Central memory CD4-positive, alpha-beta T cell (primary cell): ENCODE data around the gene SIRT4.
"Not testable (repeated sequence)": the region's sequence is repeated elsewhere in the genome, so short reads cannot be mapped to it uniquely, and the experiment has no call there.

ENCODE experiments used
- DNase-seq: peaks from one replicate; pipeline ENCODE4 v3.0.0; 2022

SIRT4 gene

GRCh38 chr12:120336392-120336791 lies 34.3 kb downstream of the SIRT4 start:
- DNase-seq: not testable (repeated sequence)

GRCh38 chr12:120337730-120338129 lies 35.6 kb downstream of the SIRT4 start:
- no peak for DNase-seq

DNA sequence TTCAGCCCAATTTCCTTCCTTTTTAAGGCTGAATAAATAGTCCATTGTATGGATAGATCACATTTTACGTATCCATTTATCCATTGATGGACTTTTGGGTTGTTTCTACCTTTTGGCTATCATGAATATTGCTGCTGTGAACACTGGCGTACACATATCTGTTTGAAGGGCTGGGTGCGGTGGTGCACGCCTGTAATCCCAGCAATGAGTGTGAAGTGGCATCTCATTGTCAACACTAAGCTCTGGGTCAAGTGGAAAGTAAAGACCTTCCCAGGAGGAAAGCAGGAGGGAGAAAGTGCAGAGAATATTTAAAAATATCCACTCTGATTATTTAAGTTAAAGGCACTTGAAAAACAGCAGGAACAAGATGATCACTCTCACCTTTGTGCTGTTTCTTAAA lies 37.1 kb downstream of the SIRT4 start:
- no peak for DNase-seq

GRCh38 chr12:120342175-120343038 lies 40.3 kb downstream of the SIRT4 start:
- no peak for DNase-seq

DNA sequence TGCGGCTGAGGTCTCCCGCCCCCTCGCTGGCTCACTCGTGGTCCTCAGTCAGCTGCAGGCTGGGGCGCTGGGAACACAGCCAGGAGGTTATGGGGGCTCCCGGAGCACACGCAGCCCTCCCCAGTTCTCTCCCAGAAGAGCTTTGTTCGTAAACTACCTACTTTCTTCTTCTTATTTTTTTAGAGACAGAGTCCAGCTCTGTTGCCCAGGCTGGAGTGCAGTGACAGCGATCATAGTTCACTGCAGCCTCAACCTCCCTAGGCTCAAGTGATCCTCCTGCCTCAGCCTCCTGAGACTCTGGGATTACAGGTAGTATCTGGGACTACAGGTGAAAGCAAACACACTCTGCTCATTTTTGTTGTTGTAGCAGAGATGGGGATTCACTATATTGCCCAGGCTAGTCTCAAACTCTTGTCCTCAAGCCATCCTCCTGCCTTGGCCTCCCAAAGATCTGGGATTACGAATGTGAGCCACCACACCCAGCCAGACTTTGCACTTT lies 41.0 kb downstream of the SIRT4 start:
- DNase-seq: no peak

- DNase-seq: no peak
Observed at GRCh38 chr12:120343692-120344091, 41.6 kb downstream of the SIRT4 start.

DNA sequence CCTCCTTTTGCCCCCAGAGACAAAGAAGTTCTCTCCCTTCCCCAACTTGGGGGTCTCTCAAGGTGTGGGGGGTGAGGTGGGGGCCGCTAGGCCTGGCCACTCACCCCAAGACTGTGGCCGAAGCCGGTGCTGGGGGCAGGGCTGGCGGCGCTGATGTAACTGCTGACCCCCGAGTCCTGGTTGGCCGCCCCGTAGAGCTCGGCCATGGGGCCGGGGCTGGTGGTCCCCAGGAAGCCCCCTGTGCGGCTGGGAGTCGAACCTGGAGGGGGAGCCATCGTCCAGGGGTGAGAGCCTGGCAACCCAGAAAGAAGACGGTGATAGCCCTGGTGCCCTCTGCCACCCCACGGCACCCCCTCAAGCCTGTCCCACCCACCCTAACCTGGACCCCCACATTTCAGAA lies 43.9 kb downstream of the SIRT4 start:
- no peak for DNase-seq

DNA sequence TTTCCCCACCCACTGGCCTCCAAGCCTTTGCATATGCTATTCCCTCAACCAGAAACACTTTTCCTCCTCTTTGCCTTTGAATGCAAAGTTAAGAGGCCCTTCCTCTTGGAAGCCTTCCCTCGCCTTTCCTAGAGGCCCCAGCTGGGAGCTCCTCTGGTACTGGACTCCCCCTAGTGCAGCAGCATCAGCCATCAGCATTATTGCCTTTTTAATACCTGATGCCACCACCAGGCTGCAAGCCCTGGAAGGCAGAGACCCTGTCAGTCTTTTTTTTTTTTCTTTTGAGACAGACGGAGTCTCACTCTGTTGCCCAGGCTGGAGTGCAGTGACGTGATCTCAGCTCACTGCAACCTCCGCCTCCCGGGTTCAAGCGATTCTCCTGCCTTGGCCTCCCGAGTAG lies 44.6 kb downstream of the SIRT4 start:
- DNase-seq: no peak

DNA sequence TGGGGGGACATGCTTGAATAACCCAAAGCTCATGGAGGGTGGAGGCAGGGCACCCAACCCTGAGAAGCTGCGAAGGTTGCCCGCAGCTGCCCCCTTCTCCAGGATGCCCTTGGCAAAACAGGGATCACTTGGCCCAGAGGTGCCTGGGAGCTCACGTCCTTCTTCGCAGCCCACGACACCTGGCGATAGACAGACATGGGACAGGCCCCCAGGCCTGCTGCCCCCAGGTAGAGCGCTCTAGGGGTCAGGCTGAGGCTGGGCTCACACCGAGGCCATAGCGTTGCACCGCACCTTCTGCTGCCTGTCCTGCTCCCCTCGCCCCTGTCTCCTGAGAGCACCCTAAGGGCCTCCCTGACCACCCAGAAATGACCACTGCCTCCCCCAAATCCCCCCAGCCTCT lies 45.6 kb downstream of the SIRT4 start:
- DNase-seq: no peak

DNA sequence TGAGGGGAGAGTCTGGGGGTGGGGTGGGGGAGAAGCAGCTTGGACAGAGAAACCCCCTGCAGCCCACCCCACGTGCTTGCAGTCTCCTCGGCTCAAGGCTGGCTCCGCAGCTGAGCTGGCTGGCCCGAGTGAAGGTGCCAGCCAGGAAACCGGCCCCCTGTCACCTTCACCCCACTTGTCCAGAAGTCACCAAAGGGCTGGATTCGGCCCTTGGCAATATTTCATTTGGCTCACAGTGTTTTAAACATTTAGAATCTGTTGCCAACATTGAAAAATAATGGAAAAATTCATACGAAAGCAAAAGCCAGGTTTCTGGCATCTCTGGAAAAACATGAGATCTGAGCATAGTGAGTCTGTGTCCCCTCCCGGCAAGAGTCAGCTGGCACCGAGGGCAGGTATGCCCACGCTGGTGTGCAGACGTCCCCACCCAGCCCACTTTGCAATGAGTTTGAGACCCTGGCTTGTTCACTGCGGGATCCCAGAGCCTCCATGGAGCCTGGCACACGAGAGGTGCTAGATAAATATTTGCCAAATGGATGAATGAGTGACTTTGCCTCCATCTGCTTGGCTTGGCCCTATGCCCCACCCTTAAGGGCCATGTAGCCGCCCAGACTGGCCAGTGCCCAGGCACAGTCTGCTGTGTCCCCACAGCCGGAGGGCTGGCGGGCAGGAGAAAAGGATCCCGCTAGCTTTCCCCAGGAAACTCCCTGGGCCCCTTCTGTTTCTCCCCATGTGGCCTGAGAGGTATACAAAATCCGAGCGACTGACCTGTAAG lies 48.6 kb downstream of the SIRT4 start:
- DNase-seq: no peak

GRCh38 chr12:120352117-120352516 lies 50.0 kb downstream of the SIRT4 start:
- DNase-seq: no peak

GRCh38 chr12:120353136-120353535 lies 51.0 kb downstream of the SIRT4 start:
- no peak for DNase-seq

DNA sequence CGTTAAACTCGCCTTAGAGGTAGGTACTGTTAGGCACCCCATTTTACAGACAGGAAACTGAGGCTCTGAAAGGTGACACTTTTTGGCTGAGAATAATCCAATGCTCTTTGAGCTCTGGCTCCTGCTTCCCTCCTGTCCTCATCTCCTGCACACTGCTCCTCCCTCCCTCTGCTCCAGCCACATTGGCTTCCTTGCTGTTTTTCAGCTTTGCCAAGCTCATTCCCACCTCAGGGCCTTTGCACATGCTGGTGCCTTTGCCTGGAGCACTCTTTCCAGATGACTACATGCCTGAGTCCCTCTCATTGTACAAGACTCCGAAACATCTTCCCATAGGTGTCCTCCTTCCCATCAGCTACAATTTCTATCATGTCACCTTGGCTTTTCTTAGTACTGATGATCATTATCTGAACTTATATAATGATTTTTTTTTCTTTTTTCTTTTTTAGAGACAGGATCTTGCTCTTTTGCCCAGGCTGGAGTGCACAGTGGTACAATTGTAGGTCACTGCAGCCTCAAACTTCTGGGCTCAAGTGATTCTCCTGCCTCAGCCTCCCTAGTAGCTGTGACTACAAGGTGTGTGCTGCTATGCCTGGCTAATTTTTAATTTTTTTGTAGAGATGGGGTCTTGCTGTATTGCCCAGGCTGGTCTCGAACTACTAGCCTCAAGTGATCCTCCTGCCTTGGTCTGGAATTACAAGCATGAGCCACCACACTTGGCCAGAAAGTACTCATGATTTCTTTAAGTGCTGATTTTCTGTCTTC lies 51.6 kb downstream of the SIRT4 start:
- DNase-seq: no peak

DNA sequence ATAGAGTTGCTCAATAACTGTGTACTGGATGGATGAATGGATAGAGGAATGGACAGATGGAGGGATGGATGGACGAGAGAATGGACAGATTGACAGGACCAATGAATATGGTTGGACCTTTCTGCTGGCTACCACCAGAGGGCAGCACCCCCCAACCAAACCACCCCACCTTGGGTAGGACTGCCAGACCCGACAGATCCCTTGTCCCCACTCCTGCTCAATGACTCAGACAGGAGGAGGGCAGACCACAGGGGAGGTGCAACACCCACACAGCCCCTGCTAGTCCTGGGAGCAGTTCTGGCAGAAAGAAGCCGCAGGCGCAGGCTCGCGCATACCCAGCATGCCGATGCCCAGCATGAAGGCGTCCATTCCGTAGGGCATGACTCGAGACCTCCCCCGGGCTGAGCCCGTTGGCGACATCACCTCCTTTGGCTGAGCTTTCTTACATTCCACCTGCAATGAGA lies 54.5 kb downstream of the SIRT4 start:
- peak; percentile 58 for DNase-seq

- no peak for DNase-seq
Observed at GRCh38 chr12:120357104-120357503, 55.0 kb downstream of the SIRT4 start.

- no peak for DNase-seq
Observed at GRCh38 chr12:120358412-120359100, 56.4 kb downstream of the SIRT4 start.

DNA sequence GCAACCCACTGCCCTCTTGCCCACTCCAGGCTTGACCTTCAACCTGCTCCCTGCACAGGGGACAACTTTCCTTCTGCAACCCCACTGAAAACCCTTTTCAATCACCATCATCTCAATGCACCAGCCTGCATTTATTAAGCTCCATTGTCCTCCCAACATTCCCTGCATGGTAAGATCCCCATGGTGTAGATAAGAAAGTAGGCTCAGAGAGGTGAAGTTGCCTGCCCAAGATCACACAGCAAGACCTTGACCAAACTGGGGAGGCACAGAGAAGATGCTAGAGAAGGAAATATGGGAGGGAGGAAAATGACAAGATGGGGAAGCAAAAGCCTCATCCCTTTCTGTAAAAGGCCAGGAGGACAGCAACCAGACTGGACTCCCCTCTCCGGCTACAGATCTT lies 57.0 kb downstream of the SIRT4 start:
- no peak for DNase-seq

DNA sequence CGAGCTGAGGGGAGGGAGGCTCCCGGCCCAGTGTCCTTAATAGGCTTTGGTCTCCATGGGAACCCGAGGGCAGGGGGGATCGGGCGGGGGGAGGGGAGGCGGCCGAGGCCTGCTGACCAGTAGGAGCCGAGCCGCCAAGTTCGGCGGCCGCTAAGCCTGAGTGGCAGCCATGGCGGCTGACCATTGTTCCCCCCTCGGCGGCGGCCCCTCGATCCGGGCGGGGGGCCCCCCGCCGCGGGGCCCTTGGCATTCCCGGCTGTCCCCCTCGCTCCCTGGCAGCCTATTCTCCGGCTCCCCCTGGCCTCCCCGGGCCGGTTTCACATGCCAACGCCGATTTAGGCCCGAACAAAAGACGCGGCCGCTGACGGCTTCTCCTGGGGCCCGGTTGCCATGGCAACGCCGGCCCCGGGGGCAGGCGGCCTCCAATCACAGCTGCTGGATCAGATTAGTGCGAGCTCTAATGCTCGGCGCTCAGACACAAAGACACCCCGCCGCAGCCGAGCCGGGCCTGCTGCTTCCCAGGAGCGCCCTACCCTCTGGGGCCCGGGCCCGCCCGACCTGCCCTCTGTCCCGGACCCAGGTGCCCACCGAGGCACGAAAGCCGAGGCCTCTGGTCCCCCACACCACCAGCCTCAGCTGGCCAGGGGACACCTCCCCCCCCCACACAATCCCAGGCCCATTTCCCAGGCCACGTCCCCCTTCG lies 59.5 kb downstream of the SIRT4 start:
- DNase-seq: no peak
